CD4-positive, alpha-beta T cell treated with Interferon gamma for 1 hour (primary cell): ENCODE results near the gene SHH.
"Not testable (repeated sequence)": the region's sequence is repeated elsewhere in the genome, so short reads cannot be mapped to it uniquely, and the experiment has no call there.

Source experiments
- DNase-seq: peaks from one replicate; pipeline ENCODE4 v3.0.0-alpha.2; 2020

Gene SHH

GRCh38 chr7:155842496-155843265, 30.4 kb upstream of the SHH start:
- no peak for DNase-seq

- no peak for DNase-seq
Observed at GRCh38 chr7:155840909-155841308, 28.6 kb upstream of the SHH start.

- no peak for DNase-seq
Observed at GRCh38 chr7:155840262-155840885, 28.1 kb upstream of the SHH start.

GRCh38 chr7:155839461-155839860, 27.2 kb upstream of the SHH start:
- DNase-seq = no peak

- DNase-seq = not testable (repeated sequence)
Observed at GRCh38 chr7:155838312-155838711, 26.0 kb upstream of the SHH start.

- no peak for DNase-seq
Observed at GRCh38 chr7:155837126-155837479, 24.8 kb upstream of the SHH start.

GRCh38 chr7:155836216-155837125, 24.2 kb upstream of the SHH start:
- DNase-seq = no peak

GRCh38 chr7:155835446-155836215, 23.4 kb upstream of the SHH start:
- no peak for DNase-seq

GRCh38 chr7:155834486-155835048, 22.3 kb upstream of the SHH start:
- no peak for DNase-seq

- no peak for DNase-seq
Observed at GRCh38 chr7:155833651-155834050, 21.4 kb upstream of the SHH start.

- DNase-seq = no peak
Observed at GRCh38 chr7:155832581-155832981, 20.3 kb upstream of the SHH start.

GRCh38 chr7:155831807-155832524, 19.7 kb upstream of the SHH start:
- no peak for DNase-seq

- DNase-seq = no peak
Observed at GRCh38 chr7:155830961-155831806, 18.9 kb upstream of the SHH start.

GRCh38 chr7:155829796-155830470, 17.7 kb upstream of the SHH start:
- DNase-seq = no peak

- no peak for DNase-seq
Observed at GRCh38 chr7:155825336-155825735, 13.1 kb upstream of the SHH start.

- no peak for DNase-seq
Observed at GRCh38 chr7:155824227-155824886, 12.1 kb upstream of the SHH start.

GRCh38 chr7:155821851-155822250, 9.6 kb upstream of the SHH start:
- no peak for DNase-seq

GRCh38 chr7:155820788-155821187, 8.5 kb upstream of the SHH start:
- no peak for DNase-seq

GRCh38 chr7:155820246-155820645, 8.0 kb upstream of the SHH start:
- no peak for DNase-seq

- DNase-seq = no peak
Observed at GRCh38 chr7:155819186-155819585, 6.9 kb upstream of the SHH start.
